Muscle of back (tissue), 11 donors: ENCODE data around the gene PTPN6. TPM values are rescaled to one million over a fixed set of nuclear protein-coding genes. Genes with fewer than 3 reads are reported as not detected.

Source experiments
- DNase-seq, 3 donors: peaks; one replicate each; pipeline versions ENCODE4 v3.0.0 to v3.0.0-alpha.2; 2013
- polyA plus RNA-seq, 10 donors: library from polyadenylated mRNA; unstranded; fragments of 120-200 nt; gene quantifications; one replicate each; pipeline ENCODE4 v1.2.1, GENCODE V29; 2013; ENCODE audit not compliant: insufficient read length in 10 of 10

Gene PTPN6
- polyA plus RNA-seq, 10 donors = 4.3 to 10.6 (median 6.6) TPM

GRCh38 chr12:6938353-6939190 lies 12.6 kb upstream of the PTPN6 start:
- DNase-seq = no peak

- DNase-seq = no peak
Measured at GRCh38 chr12:6939191-6939540, 12.0 kb upstream of the PTPN6 start.

- DNase-seq = no peak
Measured at GRCh38 chr12:6941267-6941666, 9.9 kb upstream of the PTPN6 start.

GRCh38 chr12:6941782-6942181 lies 9.4 kb upstream of the PTPN6 start:
- no peak for DNase-seq

GRCh38 chr12:6942331-6942665 lies 8.9 kb upstream of the PTPN6 start:
- DNase-seq = no peak

GRCh38 chr12:6943389-6943721 lies 7.8 kb upstream of the PTPN6 start:
- DNase-seq = peak; percentile 89 to 95 (median 92)

- peak; percentile 94 to 95 (median 94) for DNase-seq
Measured at GRCh38 chr12:6943722-6944380, 7.3 kb upstream of the PTPN6 start, which contains the start of the genes C12orf57 and RNU7-1. Gene C12orf57, plus strand, starts transcription at chr12:6944022. Its CDS starts 100 bp downstream, at chr12:6944122. Gene RNU7-1, plus strand, starts transcription at chr12:6943816.

GRCh38 chr12:6944381-6945186 lies 6.6 kb upstream of the PTPN6 start:
- DNase-seq = peak; percentile 93 to 97 (median 94)

GRCh38 chr12:6945613-6946012 lies 5.5 kb upstream of the PTPN6 start:
- DNase-seq = no peak

GRCh38 chr12:6946033-6946919 lies 4.9 kb upstream of the PTPN6 start:
- DNase-seq = no peak

- DNase-seq = no peak
Measured at GRCh38 chr12:6946920-6947374, 4.2 kb upstream of the PTPN6 start.

GRCh38 chr12:6947615-6948014 lies 3.5 kb upstream of the PTPN6 start:
- no peak for DNase-seq

- DNase-seq = no peak
Measured at GRCh38 chr12:6948873-6949594, 2.1 kb upstream of the PTPN6 start.

- DNase-seq = no peak
Measured at GRCh38 chr12:6950401-6950801, 755 bp upstream of the PTPN6 start.

GRCh38 chr12:6951551-6952120 lies 480 bp downstream of the PTPN6 start:
- DNase-seq = no peak

- no peak for DNase-seq
Measured at GRCh38 chr12:6952121-6952862, 1.1 kb downstream of the PTPN6 start.

GRCh38 chr12:6952863-6953441 lies 1.8 kb downstream of the PTPN6 start:
- DNase-seq = no peak

GRCh38 chr12:6953442-6954315 lies 2.5 kb downstream of the PTPN6 start:
- peak; percentile 55 to 88 (median 78) for DNase-seq
